Endometrial microvascular endothelial cells (primary cell): ENCODE results near the gene HNF4A. TPM values are rescaled to one million over a fixed set of nuclear protein-coding genes. Genes with fewer than 3 reads are reported as not detected.

Experiments used
- in situ Hi-C: cut with HindIII; loops from 2 replicates; pipeline ENCODE4 v1.10.0; 2017; ENCODE audit warnings: low sequenced_read_pairs, low pct_unique_long_range_greater_than_20kb; ENCODE audit errors: inconsistent ontology term
- total RNA-seq: library from RNA; depleted of rRNA; stranded (reverse); fragments of >200 nt; gene quantifications from one replicate; pipeline ENCODE4 v1.2.3, GENCODE V29; 2015; ENCODE audit errors: inconsistent ontology term

HNF4A gene
- total RNA-seq, 1 donor from 2014 or later, result not detected

- in situ Hi-C loops, result no loop called here
These were observed 58.8 kb downstream of the HNF4A start for GRCh38 chr20:44414346-44414714.

GRCh38 chr20:44414808-44415207 is 59.3 kb downstream of the HNF4A start:
- in situ Hi-C loops, result no loop called here

DNA sequence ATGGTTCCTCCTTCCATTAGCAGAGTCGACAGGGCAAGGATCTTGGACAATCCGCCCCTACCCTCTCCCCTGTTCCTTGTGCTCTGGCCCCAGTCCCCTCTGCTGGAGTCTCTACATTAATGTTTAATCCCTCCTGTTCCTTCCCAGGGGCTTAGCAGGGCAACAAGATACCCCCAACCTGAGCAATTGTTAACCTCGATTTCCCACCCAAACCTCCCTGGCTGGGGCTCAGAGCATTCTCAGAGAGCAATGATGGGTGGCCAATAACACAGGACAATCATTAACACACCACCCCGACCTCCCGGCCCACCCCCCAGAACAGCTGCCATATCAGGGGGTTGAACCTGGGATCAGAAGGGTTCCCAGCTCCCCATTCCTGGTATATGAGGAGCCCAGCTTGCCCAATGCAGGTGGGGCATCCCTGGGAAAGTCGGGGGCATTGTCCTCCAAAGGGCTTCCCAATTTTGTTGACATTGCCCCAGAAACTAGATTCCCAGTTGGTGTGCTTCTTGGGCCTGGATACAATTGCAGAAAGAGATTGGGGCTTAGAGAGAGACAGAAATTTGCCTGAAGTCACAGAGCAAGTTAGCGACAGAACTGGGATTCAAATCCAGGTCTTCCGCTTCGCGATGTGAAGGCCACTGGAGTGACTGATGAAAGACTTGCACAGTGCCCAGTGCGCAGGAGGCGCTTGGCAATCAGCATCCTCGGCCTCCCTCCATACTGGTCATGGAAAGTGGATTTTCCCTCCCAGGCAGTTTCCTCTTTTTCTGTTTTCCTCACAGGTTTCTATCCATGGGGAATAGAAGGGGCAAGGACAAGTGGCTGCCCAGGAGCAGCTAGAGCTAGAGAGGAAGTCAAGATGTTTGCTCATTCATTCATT is 60.6 kb downstream of the HNF4A start:
- in situ Hi-C loops, result no loop called here

DNA sequence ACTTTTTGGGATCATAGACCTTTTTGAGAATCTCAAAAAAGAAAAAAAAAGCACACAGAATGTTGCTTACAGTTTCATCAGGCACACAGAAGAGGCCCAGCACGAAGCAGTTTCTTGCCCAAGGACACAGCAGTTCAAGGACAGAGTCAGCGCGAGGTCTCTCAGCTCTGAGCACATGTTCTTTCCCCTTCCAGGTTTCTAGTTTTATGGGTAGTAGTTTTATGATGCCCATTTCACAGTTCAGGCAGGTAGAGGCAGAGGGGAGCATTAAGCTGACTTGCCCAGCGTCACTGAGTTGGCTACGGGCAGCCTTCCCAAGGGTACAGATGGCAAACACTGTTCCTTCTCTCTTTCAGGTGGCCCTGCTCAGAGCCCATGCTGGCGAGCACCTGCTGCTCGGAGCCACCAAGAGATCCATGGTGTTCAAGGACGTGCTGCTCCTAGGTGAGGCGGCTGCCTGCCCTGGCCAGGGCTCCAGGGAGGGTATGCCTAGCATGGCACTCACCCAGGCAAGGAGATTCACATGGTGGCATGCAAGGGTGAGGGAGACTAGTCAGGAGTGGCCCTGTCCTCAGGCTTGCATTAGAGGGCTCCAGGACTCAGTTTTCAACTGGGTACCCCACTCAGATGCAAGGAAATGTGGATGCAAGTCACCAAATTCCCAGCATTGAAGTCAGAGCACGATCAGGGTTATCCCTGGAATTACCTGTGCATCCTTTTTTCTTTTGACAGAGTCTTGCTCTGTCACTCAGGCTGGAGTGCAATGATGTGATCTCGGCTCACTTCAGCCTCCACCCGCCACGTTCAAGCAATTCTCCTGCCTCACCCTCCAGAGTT is 62.8 kb downstream of the HNF4A start:
- in situ Hi-C loops, result no loop called here

DNA sequence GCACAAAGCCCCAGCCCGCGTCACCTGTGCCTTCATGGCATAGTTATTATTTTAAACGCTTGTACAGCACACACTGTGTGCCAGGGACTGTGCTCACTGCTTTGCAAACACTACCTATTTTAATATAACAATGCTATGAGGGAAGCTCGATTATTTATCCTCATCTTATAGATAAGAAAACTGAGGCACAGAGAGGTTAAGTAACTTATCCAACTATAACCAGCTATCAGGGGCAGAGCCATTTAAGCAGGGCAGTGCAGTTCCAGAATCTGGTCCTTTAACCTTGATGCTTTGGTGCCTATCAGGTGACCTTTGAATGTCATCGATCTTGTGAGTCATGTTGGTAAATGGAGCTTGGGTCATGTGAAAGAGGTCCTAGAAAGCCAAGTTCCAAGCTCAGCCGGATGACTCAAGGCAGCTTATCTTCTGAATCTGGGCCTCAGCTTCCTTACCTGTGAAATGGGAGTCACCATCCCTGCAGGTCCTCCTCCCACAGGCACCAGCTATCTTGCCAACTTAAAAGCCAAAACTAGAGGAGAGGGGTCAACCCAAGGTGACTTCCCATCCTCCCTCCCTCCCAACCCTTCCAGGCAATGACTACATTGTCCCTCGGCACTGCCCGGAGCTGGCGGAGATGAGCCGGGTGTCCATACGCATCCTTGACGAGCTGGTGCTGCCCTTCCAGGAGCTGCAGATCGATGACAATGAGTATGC is 63.8 kb downstream of the HNF4A start:
- in situ Hi-C loops, result no loop called here

DNA sequence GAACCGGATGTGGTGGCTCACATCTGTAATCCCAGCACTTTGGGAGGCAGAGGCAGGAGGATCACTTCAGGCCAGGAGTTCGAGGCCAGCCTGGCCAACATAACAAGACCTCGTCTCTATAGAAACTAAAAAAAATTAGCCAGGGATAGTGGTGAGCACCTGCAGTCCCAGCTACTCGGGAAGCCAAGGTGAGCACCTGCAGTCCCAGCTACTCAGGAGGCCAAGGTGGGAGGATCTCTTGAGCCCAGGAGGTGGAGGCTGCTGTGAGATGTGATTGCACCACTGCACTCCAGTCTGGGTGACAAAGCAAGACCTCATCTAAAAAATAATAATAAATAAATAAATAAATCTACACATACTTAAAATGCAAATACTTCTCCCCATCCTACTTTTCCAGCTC is 65.0 kb downstream of the HNF4A start:
- in situ Hi-C loops, result no loop called here

GRCh38 chr20:44422083-44422482 is 66.6 kb downstream of the HNF4A start:
- in situ Hi-C loops, result no loop called here

GRCh38 chr20:44423480-44423879 is 68.0 kb downstream of the HNF4A start:
- in situ Hi-C loops, result no loop called here

DNA sequence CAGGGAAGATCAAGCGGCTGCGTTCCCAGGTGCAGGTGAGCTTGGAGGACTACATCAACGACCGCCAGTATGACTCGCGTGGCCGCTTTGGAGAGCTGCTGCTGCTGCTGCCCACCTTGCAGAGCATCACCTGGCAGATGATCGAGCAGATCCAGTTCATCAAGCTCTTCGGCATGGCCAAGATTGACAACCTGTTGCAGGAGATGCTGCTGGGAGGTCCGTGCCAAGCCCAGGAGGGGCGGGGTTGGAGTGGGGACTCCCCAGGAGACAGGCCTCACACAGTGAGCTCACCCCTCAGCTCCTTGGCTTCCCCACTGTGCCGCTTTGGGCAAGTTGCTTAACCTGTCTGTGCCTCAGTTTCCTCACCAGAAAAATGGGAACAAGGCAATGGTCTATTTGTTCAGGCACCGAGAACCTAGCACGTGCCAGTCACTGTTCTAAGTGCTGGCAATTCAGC is 68.6 kb downstream of the HNF4A start:
- in situ Hi-C loops, result no loop called here

GRCh38 chr20:44425923-44426322 is 70.4 kb downstream of the HNF4A start:
- in situ Hi-C loops, result no loop called here

DNA sequence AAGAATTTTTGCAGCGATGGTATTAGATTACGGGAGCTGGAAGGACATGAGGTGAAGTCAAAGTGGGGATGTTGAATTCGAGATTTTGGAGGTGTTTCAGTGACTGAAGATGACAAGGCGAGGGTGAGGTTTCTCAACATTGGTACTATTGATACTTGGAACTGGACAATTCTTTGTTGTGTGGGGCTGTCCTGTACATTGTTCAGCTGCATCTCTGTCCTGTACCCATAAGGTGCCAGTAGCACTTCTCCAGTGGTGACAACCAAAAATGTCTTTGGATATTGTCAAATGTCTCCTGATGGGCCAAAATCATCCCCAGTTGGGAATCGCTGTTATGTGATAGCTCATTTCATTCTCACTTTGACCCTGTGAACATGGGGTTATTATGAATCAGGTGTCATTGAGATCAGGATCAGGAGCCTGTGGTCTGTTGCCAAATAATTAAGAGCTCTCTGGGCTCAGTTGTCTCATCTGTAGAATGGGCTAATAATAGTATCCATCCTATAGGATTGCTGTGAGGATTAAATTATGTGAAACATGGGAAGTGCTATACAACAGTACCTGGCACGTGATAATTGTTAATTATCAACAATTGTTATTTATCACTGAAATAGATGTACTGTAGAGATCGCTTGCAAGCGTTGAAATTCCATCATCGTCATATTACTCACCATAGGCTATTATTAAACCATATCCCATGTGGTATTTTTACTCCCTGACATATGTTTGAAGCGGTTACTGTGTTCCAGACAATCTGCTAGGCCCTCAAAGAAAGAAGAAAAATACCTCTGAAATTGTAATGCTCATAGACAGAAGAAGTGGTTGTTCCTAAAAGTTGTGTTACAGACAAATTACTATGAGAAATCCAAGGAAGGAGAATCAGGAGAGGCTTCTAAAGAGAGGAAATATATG is 71.6 kb downstream of the HNF4A start:
- in situ Hi-C loops, result no loop called here

DNA sequence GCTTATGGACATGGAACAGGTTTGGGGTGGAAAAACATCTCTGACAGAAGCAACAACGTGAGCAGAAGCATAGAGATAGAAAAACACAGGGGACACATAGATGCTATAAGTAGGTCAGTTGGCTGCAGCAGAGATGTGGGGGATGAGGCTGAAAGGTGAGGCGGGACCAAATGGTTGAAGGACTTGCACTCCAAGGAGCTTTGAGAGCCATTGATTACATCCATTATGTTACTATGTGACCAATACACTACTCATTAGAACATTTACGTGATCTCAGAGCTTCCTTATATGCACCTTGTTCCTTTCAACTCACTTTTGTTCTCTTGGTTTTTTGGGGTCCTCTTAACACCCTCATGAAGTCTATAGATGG is 72.3 kb downstream of the HNF4A start:
- in situ Hi-C loops, result no loop called here

DNA sequence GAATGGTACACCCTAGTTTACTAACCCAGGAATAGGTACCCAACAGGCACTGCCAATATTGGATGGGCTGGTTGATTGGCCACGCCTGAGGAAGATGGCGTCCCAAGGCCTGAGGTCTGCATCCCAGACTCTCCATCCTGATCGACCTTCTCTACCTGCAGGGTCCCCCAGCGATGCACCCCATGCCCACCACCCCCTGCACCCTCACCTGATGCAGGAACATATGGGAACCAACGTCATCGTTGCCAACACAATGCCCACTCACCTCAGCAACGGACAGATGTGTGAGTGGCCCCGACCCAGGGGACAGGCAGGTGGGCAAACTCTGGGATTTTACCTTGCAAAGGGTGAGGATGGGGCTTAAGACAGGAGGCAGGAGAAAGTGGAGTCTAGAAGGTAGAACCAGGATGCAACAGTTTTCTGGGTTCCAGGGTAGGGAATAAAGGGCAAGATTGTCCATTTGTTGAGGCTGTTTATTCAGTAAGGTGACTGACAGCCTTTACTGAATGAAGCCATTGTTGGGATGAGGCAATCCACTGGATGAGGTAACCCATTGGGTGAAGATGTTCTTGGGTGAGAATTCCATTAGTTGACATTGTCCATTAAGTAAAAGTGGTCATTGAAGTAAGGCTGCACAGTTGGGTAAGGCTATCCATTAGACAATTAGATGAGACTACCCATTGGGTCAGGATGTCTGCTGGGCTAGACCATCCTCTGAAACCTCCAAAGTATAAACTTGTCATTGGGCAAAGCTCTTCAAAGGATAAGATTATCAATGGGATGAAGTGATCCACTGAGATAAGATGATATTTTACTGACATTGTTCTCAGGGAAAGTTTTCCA is 72.9 kb downstream of the HNF4A start:
- in situ Hi-C loops, result no loop called here

DNA sequence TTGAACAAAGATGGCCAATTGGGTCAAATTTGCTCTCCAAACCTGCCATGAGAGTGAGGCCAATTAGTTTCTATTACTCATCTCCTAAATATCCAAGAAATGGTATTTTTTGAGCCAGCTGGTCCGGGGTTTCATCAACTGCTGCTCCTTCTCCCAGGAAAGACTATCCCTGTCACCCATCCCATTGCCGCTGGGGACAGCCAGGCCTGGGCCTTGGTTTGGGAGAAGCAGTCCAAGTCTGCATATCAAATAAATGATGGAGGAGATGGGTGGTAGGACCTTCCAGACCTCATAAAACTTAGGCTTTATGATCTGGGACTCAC is 73.5 kb downstream of the HNF4A start:
- in situ Hi-C loops, result no loop called here

DNA sequence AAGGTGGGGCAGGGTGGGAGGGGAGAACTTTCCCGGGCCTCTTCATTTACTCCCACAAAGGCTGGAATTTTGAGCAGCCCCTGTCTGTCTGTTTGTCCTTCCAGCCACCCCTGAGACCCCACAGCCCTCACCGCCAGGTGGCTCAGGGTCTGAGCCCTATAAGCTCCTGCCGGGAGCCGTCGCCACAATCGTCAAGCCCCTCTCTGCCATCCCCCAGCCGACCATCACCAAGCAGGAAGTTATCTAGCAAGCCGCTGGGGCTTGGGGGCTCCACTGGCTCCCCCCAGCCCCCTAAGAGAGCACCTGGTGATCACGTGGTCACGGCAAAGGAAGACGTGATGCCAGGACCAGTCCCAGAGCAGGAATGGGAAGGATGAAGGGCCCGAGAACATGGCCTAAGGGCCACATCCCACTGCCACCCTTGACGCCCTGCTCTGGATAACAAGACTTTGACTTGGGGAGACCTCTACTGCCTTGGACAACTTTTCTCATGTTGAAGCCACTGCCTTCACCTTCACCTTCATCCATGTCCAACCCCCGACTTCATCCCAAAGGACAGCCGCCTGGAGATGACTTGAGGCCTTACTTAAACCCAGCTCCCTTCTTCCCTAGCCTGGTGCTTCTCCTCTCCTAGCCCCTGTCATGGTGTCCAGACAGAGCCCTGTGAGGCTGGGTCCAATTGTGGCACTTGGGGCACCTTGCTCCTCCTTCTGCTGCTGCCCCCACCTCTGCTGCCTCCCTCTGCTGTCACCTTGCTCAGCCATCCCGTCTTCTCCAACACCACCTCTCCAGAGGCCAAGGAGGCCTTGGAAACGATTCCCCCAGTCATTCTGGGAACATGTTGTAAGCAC is 74.1 kb downstream of the HNF4A start:
- in situ Hi-C loops, result no loop called here

- in situ Hi-C loops, result no loop called here
These were observed 75.0 kb downstream of the HNF4A start for GRCh38 chr20:44430270-44431065.
